Stomach (tissue), 4 donors: ENCODE results near the gene C22orf39.

Experiments
- CTCF ChIP-seq, 7 experiments: fragments of 450-650 bp in 4 of 7; fragments of 200-600 bp in 3 of 7; sonication (generic) in 3 of 7; IDR thresholded peaks; one replicate each; pipeline ENCODE4 v1.5.1; 2016 to 2019; ENCODE audit warnings: antibody characterized with exemption in 7 of 7, control low read depth in 2 of 7, mild to moderate bottlenecking in 1 of 7
- EP300 ChIP-seq: sonication (generic); formaldehyde crosslinking; IDR thresholded peaks from one replicate; pipeline ENCODE4 v1.6.1; 2017; ENCODE audit warnings: antibody characterized with exemption
- POLR2AphosphoS5 ChIP-seq, 3 donors: sonication (generic); formaldehyde crosslinking; IDR thresholded peaks; one replicate each; pipeline ENCODE4 v1.6.1; 2016; ENCODE audit warnings: antibody characterized with exemption in 3 of 3

GRCh38 chr22:19488285-19488684 is 40.8 kb upstream of the C22orf39 start:
- TF ChIP-seq CTCF (IDR thresholded peaks at IDR 0.05) (no peak), EP300 (no peak), POLR2AphosphoS5 (IDR thresholded peaks at IDR 0.05) (no peak)
